GM18870 (cell line): ENCODE results near the gene RBMS3.
A peak's percentile ranks its signal among the peaks of the same experiment; 100 is the strongest.
"Not testable (repeated sequence)": the region's sequence is repeated elsewhere in the genome, so short reads cannot be mapped to it uniquely, and the experiment has no call there.

Experiments
- ATAC-seq: cut with Tn5 transposase; IDR thresholded peaks from one replicate; pipeline ENCODE4 v1.9.1; 2021; ENCODE audit warnings: moderate library complexity; ENCODE audit not compliant: unreplicated experiment

The RBMS3 gene

GRCh38 chr3:29473481-29474170 is 192.8 kb downstream of the RBMS3 start:
- not testable (repeated sequence) for ATAC-seq

- no peak for ATAC-seq
Measured at GRCh38 chr3:29475305-29475840, 194.5 kb downstream of the RBMS3 start.

- no peak for ATAC-seq
Measured at GRCh38 chr3:29475854-29476253, 195.0 kb downstream of the RBMS3 start.

GRCh38 chr3:29478611-29479010 is 197.7 kb downstream of the RBMS3 start:
- ATAC-seq, result no peak

GRCh38 chr3:29481249-29481648 is 200.4 kb downstream of the RBMS3 start:
- no peak for ATAC-seq

- peak; percentile 40 for ATAC-seq
Measured at GRCh38 chr3:29481969-29482767, 201.3 kb downstream of the RBMS3 start.

- ATAC-seq, result no peak
Measured at GRCh38 chr3:29484633-29485032, 203.8 kb downstream of the RBMS3 start.

- peak; percentile 65 for ATAC-seq
Measured at GRCh38 chr3:29486096-29486495, 205.2 kb downstream of the RBMS3 start.

- no peak for ATAC-seq
Measured at GRCh38 chr3:29486917-29487316, 206.0 kb downstream of the RBMS3 start.

GRCh38 chr3:29488922-29489321 is 208.1 kb downstream of the RBMS3 start:
- no peak for ATAC-seq

GRCh38 chr3:29493109-29493508 is 212.2 kb downstream of the RBMS3 start:
- no peak for ATAC-seq

- no peak for ATAC-seq
Measured at GRCh38 chr3:29494305-29495036, 213.6 kb downstream of the RBMS3 start.

- no peak for ATAC-seq
Measured at GRCh38 chr3:29497282-29497681, 216.4 kb downstream of the RBMS3 start.

GRCh38 chr3:29502771-29503170 is 221.9 kb downstream of the RBMS3 start:
- ATAC-seq, result no peak

GRCh38 chr3:29503314-29503713 is 222.4 kb downstream of the RBMS3 start:
- no peak for ATAC-seq

- no peak for ATAC-seq
Measured at GRCh38 chr3:29503958-29504357, 223.1 kb downstream of the RBMS3 start.

- no peak for ATAC-seq
Measured at GRCh38 chr3:29506502-29506901, 225.6 kb downstream of the RBMS3 start.

- ATAC-seq, result no peak
Measured at GRCh38 chr3:29511701-29512100, 230.8 kb downstream of the RBMS3 start.

- ATAC-seq, result no peak
Measured at GRCh38 chr3:29512641-29513040, 231.8 kb downstream of the RBMS3 start.

GRCh38 chr3:29513236-29513635 is 232.4 kb downstream of the RBMS3 start:
- no peak for ATAC-seq

GRCh38 chr3:29514170-29514569 is 233.3 kb downstream of the RBMS3 start:
- ATAC-seq, result no peak
